Fibroblast of lung (primary cell): ENCODE measurements around the gene NOL7. TPM values are rescaled to one million over a fixed set of nuclear protein-coding genes. Genes with fewer than 3 reads are reported as not detected.

Experiments used
- DNase-seq, 2 donors: peaks; one replicate each; pipeline versions ENCODE4 v3.0.0 to v3.0.0-alpha.2; 2010; ENCODE audit warnings: low read depth in 2 of 2
- H2AFZ ChIP-seq: 2 replicates; pipeline ENCODE4 v1.5.1; 2012; ENCODE audit warnings: low read length, control low read depth, inconsistent platforms
- H3K27ac ChIP-seq: 2 replicates; pipeline ENCODE4 v1.5.1; 2011; ENCODE audit warnings: low read length, control low read depth; ENCODE audit not compliant: insufficient read depth
- H3K27me3 ChIP-seq: 2 replicates; pipeline ENCODE4 v1.5.1; 2011; ENCODE audit warnings: mild to moderate bottlenecking, low read length; ENCODE audit not compliant: control insufficient read depth, insufficient read depth
- H3K36me3 ChIP-seq: 2 replicates; pipeline ENCODE4 v1.5.1; 2011; ENCODE audit warnings: low read length; ENCODE audit not compliant: control insufficient read depth, insufficient read depth
- H3K4me1 ChIP-seq: 2 replicates; pipeline ENCODE4 v1.5.1; 2011; ENCODE audit warnings: low read length; ENCODE audit not compliant: control insufficient read depth, insufficient read depth; ENCODE audit errors: extremely low read depth
- H3K4me2 ChIP-seq: 2 replicates; pipeline ENCODE4 v1.5.1; 2011; ENCODE audit warnings: low read length, control low read depth; ENCODE audit not compliant: insufficient read depth; ENCODE audit errors: extremely low read depth
- H3K4me3 ChIP-seq, 4 experiments: fragments of 200-600 bp in 1 of 4; sonication (generic) in 1 of 4; replicated peaks in 1 of 4; 2 replicates each; pipeline ENCODE4 v1.5.1; 2011 to 2016; ENCODE audit warnings: low read length in 4 of 4, low read depth in 3 of 4, mild to moderate bottlenecking in 3 of 4, control low read depth in 2 of 4, inconsistent platforms in 1 of 4, mixed read lengths in 1 of 4; ENCODE audit not compliant: insufficient read depth in 1 of 4; ENCODE audit errors: control extremely low read depth in 1 of 4
- H3K79me2 ChIP-seq: 2 replicates; pipeline ENCODE4 v1.5.1; 2012; ENCODE audit warnings: mild to moderate bottlenecking, low read length, inconsistent platforms; ENCODE audit not compliant: control insufficient read depth, insufficient read depth
- H3K9ac ChIP-seq: 2 replicates; pipeline ENCODE4 v1.5.1; 2011; ENCODE audit warnings: mild to moderate bottlenecking, low read length, control low read depth; ENCODE audit not compliant: insufficient read depth
- H3K9me3 ChIP-seq: 2 replicates; pipeline ENCODE4 v1.5.1; 2012; ENCODE audit warnings: low read depth, low read length; ENCODE audit not compliant: control insufficient read depth, insufficient read depth
- H4K20me1 ChIP-seq: 2 replicates; pipeline ENCODE4 v1.5.1; 2011; ENCODE audit warnings: low read length; ENCODE audit not compliant: control insufficient read depth, insufficient read depth; ENCODE audit errors: extremely low read depth
- EZH2 ChIP-seq: IDR thresholded peaks from 2 replicates; pipeline ENCODE4 v1.5.1; 2012; ENCODE audit warnings: low read length, control low read depth, mild to moderate bottlenecking; ENCODE audit errors: missing control alignments
- polyA plus RNA-seq, 2 donors: library from polyadenylated mRNA; depleted of rRNA in 1 of 2; stranded (reverse) in 1 of 2; unstranded in 1 of 2; fragments of >200 nt; gene quantifications; 2 replicates each; pipeline ENCODE4 v1.2.1, GENCODE V29; 2011 to 2012; ENCODE audit warnings: missing spikeins in 1 of 2
- total RNA-seq: library from RNA; depleted of rRNA; stranded (reverse); fragments of >200 nt; gene quantifications from 2 replicates; pipeline ENCODE4 v1.2.1, GENCODE V29; 2014
- TF ChIP-seq, protein P1 (sequence below), 2 donors: IDR thresholded peaks in 1 of 2; conservative IDR thresholded peaks in 1 of 2; 1 replicate in 1 of 2; 2 replicates in 1 of 2; pipeline ENCODE4 v1.5.1; 2011 to 2012; ENCODE audit warnings: low read length in 2 of 2, control low read depth in 1 of 2, inconsistent platforms in 1 of 2, low read depth in 1 of 2, mild to moderate bottlenecking in 1 of 2

NOL7 gene
- total and polyA plus RNA-seq, 2 donors (not counting 1 experiment from before 2014, with no cell fraction given) = 47.2 to 48.0 TPM

DNA sequence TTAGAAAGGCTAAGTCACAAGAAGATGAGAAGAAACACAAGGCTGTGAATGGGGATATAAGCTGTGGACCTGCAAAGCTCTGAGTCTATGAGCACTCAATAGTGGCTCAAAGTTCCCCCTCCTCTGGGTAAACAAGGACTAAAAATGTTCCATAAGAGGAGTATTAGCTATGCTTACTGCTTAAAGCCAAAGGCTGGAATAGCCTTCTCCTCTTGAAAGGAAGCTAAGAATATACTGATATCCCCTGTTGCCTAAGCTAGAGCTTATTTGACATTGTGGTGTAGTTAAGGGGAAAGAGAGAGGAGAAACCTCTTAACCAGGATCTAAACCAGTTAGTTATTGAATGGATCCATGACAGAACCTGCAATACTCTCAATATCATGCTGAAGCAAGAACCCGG lies 45.8 kb downstream of the NOL7 start:
- TF ChIP-seq, protein P1, sequence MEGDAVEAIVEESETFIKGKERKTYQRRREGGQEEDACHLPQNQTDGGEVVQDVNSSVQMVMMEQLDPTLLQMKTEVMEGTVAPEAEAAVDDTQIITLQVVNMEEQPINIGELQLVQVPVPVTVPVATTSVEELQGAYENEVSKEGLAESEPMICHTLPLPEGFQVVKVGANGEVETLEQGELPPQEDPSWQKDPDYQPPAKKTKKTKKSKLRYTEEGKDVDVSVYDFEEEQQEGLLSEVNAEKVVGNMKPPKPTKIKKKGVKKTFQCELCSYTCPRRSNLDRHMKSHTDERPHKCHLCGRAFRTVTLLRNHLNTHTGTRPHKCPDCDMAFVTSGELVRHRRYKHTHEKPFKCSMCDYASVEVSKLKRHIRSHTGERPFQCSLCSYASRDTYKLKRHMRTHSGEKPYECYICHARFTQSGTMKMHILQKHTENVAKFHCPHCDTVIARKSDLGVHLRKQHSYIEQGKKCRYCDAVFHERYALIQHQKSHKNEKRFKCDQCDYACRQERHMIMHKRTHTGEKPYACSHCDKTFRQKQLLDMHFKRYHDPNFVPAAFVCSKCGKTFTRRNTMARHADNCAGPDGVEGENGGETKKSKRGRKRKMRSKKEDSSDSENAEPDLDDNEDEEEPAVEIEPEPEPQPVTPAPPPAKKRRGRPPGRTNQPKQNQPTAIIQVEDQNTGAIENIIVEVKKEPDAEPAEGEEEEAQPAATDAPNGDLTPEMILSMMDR (conservative IDR thresholded peaks at IDR 0.05 in 1 of 2, IDR thresholded peaks at IDR 0.05 in 1 of 2; ENCODE audit: low read depth in 1 of 2, low read length in 2 of 2) = no peak
- no peak for TF ChIP-seq EZH2
- no peak overlapping the region for H3K4me3 ChIP-seq
- no peak overlapping the region for H3K27ac ChIP-seq
- H3K9me3 ChIP-seq = no peaks in the 10 kb centered on the region
- no peak overlapping the region for H3K4me2 ChIP-seq
- no peak overlapping the region for H3K9ac ChIP-seq
- peaks cover 2% of the 10 kb centered on the region for H4K20me1 ChIP-seq
- peaks cover 56% of the 10 kb centered on the region for H3K79me2 ChIP-seq
- no peaks in the 10 kb centered on the region for H3K36me3 ChIP-seq
- H3K27me3 ChIP-seq = no peaks in the 10 kb centered on the region
- H2AFZ ChIP-seq = no peak overlapping the region
- DNase-seq = no peak
- H3K4me1 ChIP-seq = peaks cover 2% of the 10 kb centered on the region

GRCh38 chr6:13661647-13662046 lies 46.5 kb downstream of the NOL7 start:
- no peak for TF ChIP-seq EZH2
- TF ChIP-seq, protein P1 (conservative IDR thresholded peaks at IDR 0.05 in 1 of 2, IDR thresholded peaks at IDR 0.05 in 1 of 2; ENCODE audit: low read depth in 1 of 2, low read length in 2 of 2) = no peak
- H3K9ac ChIP-seq = no peak overlapping the region

GRCh38 chr6:13662651-13663334 lies 47.7 kb downstream of the NOL7 start:
- no peak overlapping the region for H3K4me3 ChIP-seq
- H3K4me2 ChIP-seq = no peak overlapping the region
- no peak overlapping the region for H3K9ac ChIP-seq
- H3K27me3 ChIP-seq = no peaks in the 10 kb centered on the region
- H2AFZ ChIP-seq = no peak overlapping the region
- TF ChIP-seq EZH2 = no peak
- TF ChIP-seq, protein P1 (conservative IDR thresholded peaks at IDR 0.05 in 1 of 2, IDR thresholded peaks at IDR 0.05 in 1 of 2; ENCODE audit: low read depth in 1 of 2, low read length in 2 of 2) = no peak
- no peak for DNase-seq
- H3K36me3 ChIP-seq = no peaks in the 10 kb centered on the region
- H3K79me2 ChIP-seq = peaks cover 74% of the 10 kb centered on the region
- peaks cover 2% of the 10 kb centered on the region for H4K20me1 ChIP-seq
- peaks cover 2% of the 10 kb centered on the region for H3K4me1 ChIP-seq
- H3K27ac ChIP-seq = no peak overlapping the region
- H3K9me3 ChIP-seq = no peaks in the 10 kb centered on the region

More at GRCh38 chr6:13661647-13662046, 46.5 kb downstream of the NOL7 start:
- H4K20me1 ChIP-seq = peaks cover 2% of the 10 kb centered on the region
- H3K4me2 ChIP-seq = no peak overlapping the region
- H3K27me3 ChIP-seq = no peaks in the 10 kb centered on the region
- H3K79me2 ChIP-seq = peaks cover 64% of the 10 kb centered on the region
- no peak overlapping the region for H3K27ac ChIP-seq
- H3K36me3 ChIP-seq = no peaks in the 10 kb centered on the region
- H3K4me1 ChIP-seq = peaks cover 2% of the 10 kb centered on the region
- H3K4me3 ChIP-seq = no peak overlapping the region
- H2AFZ ChIP-seq = no peak overlapping the region
- DNase-seq = no peak
- no peaks in the 10 kb centered on the region for H3K9me3 ChIP-seq
